ENCODE data around the gene MAP1S. TPM values are rescaled to one million over a fixed set of nuclear protein-coding genes. Genes with fewer than 3 reads are reported as not detected.

Gene MAP1S
- total and polyA plus RNA-seq, 2 of the 8 experiments (the other 6 are each of a cell fraction or from before 2014, with no cell fraction given): 66.7 to 115 TPM

DNA sequence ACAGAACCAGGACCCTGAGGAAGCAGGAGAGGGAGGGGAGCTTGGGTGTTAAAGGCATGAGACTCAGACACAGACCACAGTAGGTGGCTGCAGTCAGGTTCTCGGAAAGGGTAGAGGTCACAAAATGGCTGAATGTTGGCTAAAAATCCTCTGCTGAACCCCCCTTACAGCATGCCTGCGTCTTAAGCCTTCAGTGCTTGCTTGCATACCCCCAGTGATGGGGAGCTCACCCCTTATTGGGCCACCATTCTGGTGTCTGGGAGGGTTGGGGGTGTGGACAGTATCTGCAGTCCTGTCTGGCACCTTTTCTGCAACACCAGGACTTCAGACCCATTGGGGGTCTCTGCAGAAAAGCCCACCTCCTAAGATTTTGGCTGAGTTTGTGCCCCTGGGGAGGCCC lies 61.5 kb downstream of the MAP1S start:
- Histone ChIP-seq H3K23ac (ENCODE audit: insufficient read length) (no peak overlapping the region), H4K20me1 (replicated peaks in 1 of 2; ENCODE audit: control insufficient read depth in 1 of 2, insufficient read depth in 2 of 2, low read length in 2 of 2) (peaks cover 0 to 2% of the 10 kb centered on the region in 2 experiments), H2BK5ac (ENCODE audit: low read depth, low read length) (no peak overlapping the region), H4K91ac (replicated peaks; ENCODE audit: insufficient read length, low read length) (no peak overlapping the region), H3K4me3 (ENCODE audit: extremely low read depth in 1 of 4, insufficient read depth in 2 of 4, low read depth in 3 of 4, low read length in 4 of 4) (no peak overlapping the region), H3K79me2 (ENCODE audit: control insufficient read depth in 1 of 2, insufficient read depth in 2 of 2, low read length in 2 of 2) (no peaks in the 10 kb centered on the region), H2BK15ac (ENCODE audit: low read length) (no peak overlapping the region), H3K56ac (replicated peaks; ENCODE audit: insufficient read length, low read depth, low read length) (no peak overlapping the region), H2BK12ac (ENCODE audit: low read depth, low read length) (no peak overlapping the region), H3K27ac (ENCODE audit: low read depth, low read length) (no peak overlapping the region), H3K36me3 (ENCODE audit: control insufficient read depth in 2 of 4, insufficient read depth in 4 of 4, low read length in 3 of 4) (peaks cover 0 to 3% (median 0%) of the 10 kb centered on the region in 4 experiments; a peak in 2 of 8 replicates), H3K4me2 (ENCODE audit: insufficient read depth in 1 of 2, low read depth in 2 of 2, low read length in 2 of 2) (no peak overlapping the region), H3K18ac (ENCODE audit: extremely low read depth, low read length) (no peak overlapping the region), H2AK5ac (ENCODE audit: low read depth, low read length) (peak overlapping the region; percentile 90; the same call in 1 of the 2 replicates), H3K9ac (replicated peaks in 1 of 4; ENCODE audit: extremely low read depth in 1 of 4, low read depth in 3 of 4, low read length in 3 of 4) (no peak overlapping the region), H3K9me3 (ENCODE audit: insufficient read depth in 2 of 2, low read depth in 1 of 2, low read length in 1 of 2) (no peaks in the 10 kb centered on the region), H3K14ac (ENCODE audit: insufficient read length) (no peak overlapping the region), H3K79me1 (ENCODE audit: low read depth, low read length) (peaks cover 9% of the 10 kb centered on the region), H2BK120ac (replicated peaks; ENCODE audit: low read depth, low read length) (no peak overlapping the region), H3K4me1 (replicated peaks in 1 of 4; ENCODE audit: control insufficient read depth in 3 of 4, insufficient read depth in 4 of 4, low read length in 3 of 4) (peaks cover 0 to 12% (median 9%) of the 10 kb centered on the region in 4 experiments; a peak in 6 of 7 replicates), H4K5ac (ENCODE audit: insufficient read length, low read depth, low read length) (no peak overlapping the region), H3K23me2 (ENCODE audit: low read depth, low read length) (peaks cover 9% of the 10 kb centered on the region), H3K27me3 (replicated peaks in 1 of 4; ENCODE audit: control insufficient read depth in 3 of 4, extremely low read depth in 1 of 4, insufficient read depth in 3 of 4, low read length in 3 of 4) (no peaks in the 10 kb centered on the region), H4K8ac (ENCODE audit: extremely low read depth, insufficient read depth, low read length) (no peak overlapping the region), H2BK20ac (ENCODE audit: low read length) (no peak overlapping the region), H2AFZ (ENCODE audit: low read length) (no peak overlapping the region), H3K4ac (replicated peaks; ENCODE audit: insufficient read length, low read depth, low read length) (no peak overlapping the region)
- TF ChIP-seq KDM1A (IDR thresholded peaks at IDR 0.05; ENCODE audit: borderline replicate concordance, low read length) (peak; percentile 84; the same call in 1 of the 2 replicates), SP4 (IDR thresholded peaks at IDR 0.05; ENCODE audit: low read length) (no peak), SP1 (IDR thresholded peaks at IDR 0.05; ENCODE audit: low read depth, low read length) (no peak), BACH1 (IDR thresholded peaks at IDR 0.05; ENCODE audit: low read length) (no peak)
- POLR2A ChIA-PET (ENCODE audit: partially characterized antibody): interaction anchor here (0.5 to 2.1 kb wide), 2 partner anchors 85 to 243 kb away, joined by 3 to 5 read pairs; no protein-coding TSS in a partner anchor
- WGBS, 2 experiments (ENCODE audit: extremely low coverage in 1 of 2, insufficient coverage in 1 of 2, insufficient read length in 1 of 2, insufficient replicate concordance in 2 of 2, low coverage in 1 of 2, low lambda C conversion rate in 2 of 2, missing lambda C conversion rate in 1 of 2): 76% methylated on average over 2 of the region's 2 CpGs; no CpG with 5 or more reads in 1 of the 2 experiments
- FAIRE-seq: no peak
- CTCF ChIA-PET (ENCODE audit: partially characterized antibody): interaction anchor here (1.5 to 3.0 kb wide), 2 partner anchors 14 to 23 kb away, joined by 3 to 12 read pairs; no protein-coding TSS in a partner anchor
- DNase-seq (ENCODE audit: low read depth in 1 of 2, low spot score in 2 of 2): no peak
